Brain microvascular endothelial cell (primary cell): ENCODE measurements around the gene STARD3.

Experiments
- DNase-seq: peaks from one replicate; pipeline ENCODE4 v3.0.0-alpha.2; 2020
- H3K27ac ChIP-seq: fragments of 250-450 bp; sonication (Bioruptor Pico); 2 replicates; pipeline ENCODE4 v1.5.1; 2020; ENCODE audit warnings: mild to moderate bottlenecking, moderate library complexity
- H3K27me3 ChIP-seq: fragments of 250-450 bp; sonication (Bioruptor Pico); replicated peaks from 2 replicates; pipeline ENCODE4 v1.5.1; 2020; ENCODE audit warnings: mild to moderate bottlenecking
- H3K36me3 ChIP-seq: fragments of 250-450 bp; sonication (Bioruptor Pico); replicated peaks from 2 replicates; pipeline ENCODE4 v1.5.1; 2020; ENCODE audit warnings: mild to moderate bottlenecking
- H3K4me3 ChIP-seq: 2 replicates; pipeline ENCODE4 v1.5.1; 2011; ENCODE audit warnings: low read depth, mild to moderate bottlenecking, control low read depth, low read length, moderate library complexity
- CTCF ChIP-seq: IDR thresholded peaks from 2 replicates; pipeline ENCODE4 v1.5.1; 2011; ENCODE audit warnings: low read depth, mild to moderate bottlenecking, moderate library complexity, low read length, control low read depth, inconsistent platforms; ENCODE audit errors: missing control alignments
- in situ Hi-C: cut with HindIII; loops from 2 replicates; pipeline ENCODE4 v1.10.0; 2017; ENCODE audit warnings: low sequenced_read_pairs, low pct_ligation_motif_present

Gene STARD3

DNA sequence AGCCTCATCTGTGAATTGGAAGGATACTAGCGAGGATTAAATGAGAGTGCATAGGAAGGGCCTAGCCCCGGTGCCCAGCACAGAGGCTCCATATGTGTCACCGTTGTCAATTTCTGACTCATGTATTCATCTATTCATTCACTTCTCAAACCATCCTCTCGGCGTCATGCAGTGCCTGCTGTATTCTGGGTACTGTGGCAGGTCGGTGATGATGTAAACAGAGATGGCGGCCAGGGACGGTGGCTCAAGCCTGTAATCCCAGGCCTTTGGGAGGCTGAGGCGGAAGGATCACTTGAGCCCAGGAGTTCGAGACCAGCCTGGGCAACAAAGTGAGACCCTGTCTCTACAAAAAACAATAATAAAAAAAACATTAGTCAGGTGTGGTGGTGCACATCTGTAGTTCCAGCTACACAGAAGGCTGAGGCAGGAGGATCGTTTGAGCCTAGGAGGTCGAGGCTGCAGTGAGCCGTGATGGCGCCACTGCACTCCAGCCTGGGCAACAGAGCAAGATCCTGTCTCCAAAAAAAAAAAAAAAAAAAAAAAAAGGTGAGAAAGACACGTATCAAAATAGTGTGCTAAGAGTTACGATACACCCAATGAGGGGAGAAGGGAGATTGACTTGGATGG, 14.5 kb upstream of the STARD3 start:
- no peak overlapping the region for H3K4me3 ChIP-seq
- DNase-seq = no peak
- peaks cover 36% of the 10 kb centered on the region for H3K27me3 ChIP-seq
- no peaks in the 10 kb centered on the region for H3K36me3 ChIP-seq
- TF ChIP-seq CTCF = no peak
- in situ Hi-C loops = no loop called here
- no peak overlapping the region for H3K27ac ChIP-seq

GRCh38 chr17:39623356-39623950, 13.5 kb upstream of the STARD3 start:
- in situ Hi-C loops = no loop called here
- no peak overlapping the region for H3K27ac ChIP-seq
- H3K36me3 ChIP-seq = no peaks in the 10 kb centered on the region
- DNase-seq = peak; percentile 52
- TF ChIP-seq CTCF = peak; percentile 95
- H3K27me3 ChIP-seq = peaks cover 43% of the 10 kb centered on the region
- no peak overlapping the region for H3K4me3 ChIP-seq

DNA sequence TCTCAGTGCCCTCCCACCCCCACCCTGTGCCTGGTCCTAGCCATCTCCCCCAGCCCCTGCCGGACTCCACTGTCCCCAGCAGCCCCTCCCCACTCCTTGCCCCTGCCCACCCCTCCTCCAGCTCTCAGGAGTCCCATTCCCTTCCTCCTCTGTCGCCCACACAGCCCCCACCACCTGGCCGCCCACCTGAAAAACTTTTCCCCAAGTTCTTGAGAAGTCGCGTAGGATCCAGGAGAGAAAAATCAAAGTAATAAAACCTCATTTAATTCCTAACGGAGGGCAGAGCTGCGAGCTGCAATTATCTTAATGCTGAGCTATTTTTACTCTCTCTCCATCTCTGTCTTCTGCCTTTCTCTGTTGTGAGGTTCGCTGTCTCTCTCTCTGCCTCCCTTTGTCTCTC, 12.6 kb upstream of the STARD3 start:
- Histone ChIP-seq H3K27me3 (peaks cover 44% of the 10 kb centered on the region), H3K27ac (no peak overlapping the region), H3K4me3 (no peak overlapping the region), H3K36me3 (no peaks in the 10 kb centered on the region)
- in situ Hi-C loops = no loop called here
- no peak for TF ChIP-seq CTCF
- DNase-seq = no peak

GRCh38 chr17:39625198-39625785, 11.7 kb upstream of the STARD3 start:
- peaks cover 49% of the 10 kb centered on the region for H3K27me3 ChIP-seq
- in situ Hi-C loops = no loop called here
- H3K4me3 ChIP-seq = no peak overlapping the region

DNA sequence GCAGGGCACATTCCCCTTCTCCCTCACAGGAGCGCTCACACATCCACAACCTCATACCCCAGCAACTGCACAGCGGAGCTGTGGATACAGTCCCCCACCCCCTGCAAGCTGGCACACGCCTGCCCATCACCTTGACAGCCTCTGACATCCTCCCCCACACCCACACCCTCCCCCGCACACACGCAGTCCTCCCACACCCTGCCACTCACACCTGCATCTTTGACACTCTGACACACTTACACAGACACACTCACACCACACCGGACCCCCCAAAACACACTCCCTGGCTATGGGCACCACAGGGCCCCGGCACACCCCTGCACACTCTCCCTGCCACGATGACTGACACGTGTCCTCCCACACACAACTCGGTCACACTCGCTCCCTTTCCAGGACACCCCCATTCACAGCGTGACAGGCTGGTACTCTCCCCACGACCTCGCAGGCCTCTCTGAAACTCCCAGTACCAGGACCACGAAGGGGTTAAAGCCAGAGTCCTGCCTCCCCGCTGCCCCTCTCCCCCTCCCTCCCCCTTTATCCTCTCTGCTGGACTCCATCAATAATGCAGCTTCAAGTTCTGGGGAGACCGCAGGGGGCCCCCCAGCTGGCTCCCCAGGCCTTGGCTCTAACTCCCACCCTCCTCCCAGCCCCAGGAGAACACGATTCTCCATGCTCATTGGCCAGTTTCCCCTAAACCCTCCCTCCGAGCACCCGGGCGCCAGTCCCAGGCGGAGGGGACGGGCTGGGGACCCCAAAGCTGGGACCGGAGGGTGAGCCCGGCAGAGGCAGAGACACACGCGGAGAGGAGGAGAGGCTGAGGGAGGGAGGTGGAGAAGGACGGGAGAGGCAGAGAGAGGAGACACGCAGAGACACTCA, 10.5 kb upstream of the STARD3 start, which contains the start of gene PPP1R1B:
TSS of gene PPP1R1B (plus strand) at position 782 of the 876 bp plus-strand sequence. CDS start 441 bp downstream, outside the sequence.
- no peak within 1 kb of the TSS for H3K4me3 ChIP-seq
- no peak for DNase-seq
- in situ Hi-C loops = no loop called here
- no peak within 1 kb of the TSS for H3K27ac ChIP-seq
- H3K27me3 ChIP-seq = peaks cover 58% of the 10 kb centered on the region
- no peaks in the 10 kb centered on the region for H3K36me3 ChIP-seq
- no peak for TF ChIP-seq CTCF

More at GRCh38 chr17:39625198-39625785, 11.7 kb upstream of the STARD3 start:
- TF ChIP-seq CTCF = no peak
- DNase-seq = no peak
- H3K27ac ChIP-seq = no peak overlapping the region
- H3K36me3 ChIP-seq = no peaks in the 10 kb centered on the region
